ENCODE measurements around the gene DPY19L3. TPM values are rescaled to one million over a fixed set of nuclear protein-coding genes. Genes with fewer than 3 reads are reported as not detected.

The DPY19L3 gene, protein sequence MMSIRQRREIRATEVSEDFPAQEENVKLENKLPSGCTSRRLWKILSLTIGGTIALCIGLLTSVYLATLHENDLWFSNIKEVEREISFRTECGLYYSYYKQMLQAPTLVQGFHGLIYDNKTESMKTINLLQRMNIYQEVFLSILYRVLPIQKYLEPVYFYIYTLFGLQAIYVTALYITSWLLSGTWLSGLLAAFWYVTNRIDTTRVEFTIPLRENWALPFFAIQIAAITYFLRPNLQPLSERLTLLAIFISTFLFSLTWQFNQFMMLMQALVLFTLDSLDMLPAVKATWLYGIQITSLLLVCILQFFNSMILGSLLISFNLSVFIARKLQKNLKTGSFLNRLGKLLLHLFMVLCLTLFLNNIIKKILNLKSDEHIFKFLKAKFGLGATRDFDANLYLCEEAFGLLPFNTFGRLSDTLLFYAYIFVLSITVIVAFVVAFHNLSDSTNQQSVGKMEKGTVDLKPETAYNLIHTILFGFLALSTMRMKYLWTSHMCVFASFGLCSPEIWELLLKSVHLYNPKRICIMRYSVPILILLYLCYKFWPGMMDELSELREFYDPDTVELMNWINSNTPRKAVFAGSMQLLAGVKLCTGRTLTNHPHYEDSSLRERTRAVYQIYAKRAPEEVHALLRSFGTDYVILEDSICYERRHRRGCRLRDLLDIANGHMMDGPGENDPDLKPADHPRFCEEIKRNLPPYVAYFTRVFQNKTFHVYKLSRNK
- 10 to 100 TPM; 10.4 to 12.4 TPM for total RNA-seq

DNA sequence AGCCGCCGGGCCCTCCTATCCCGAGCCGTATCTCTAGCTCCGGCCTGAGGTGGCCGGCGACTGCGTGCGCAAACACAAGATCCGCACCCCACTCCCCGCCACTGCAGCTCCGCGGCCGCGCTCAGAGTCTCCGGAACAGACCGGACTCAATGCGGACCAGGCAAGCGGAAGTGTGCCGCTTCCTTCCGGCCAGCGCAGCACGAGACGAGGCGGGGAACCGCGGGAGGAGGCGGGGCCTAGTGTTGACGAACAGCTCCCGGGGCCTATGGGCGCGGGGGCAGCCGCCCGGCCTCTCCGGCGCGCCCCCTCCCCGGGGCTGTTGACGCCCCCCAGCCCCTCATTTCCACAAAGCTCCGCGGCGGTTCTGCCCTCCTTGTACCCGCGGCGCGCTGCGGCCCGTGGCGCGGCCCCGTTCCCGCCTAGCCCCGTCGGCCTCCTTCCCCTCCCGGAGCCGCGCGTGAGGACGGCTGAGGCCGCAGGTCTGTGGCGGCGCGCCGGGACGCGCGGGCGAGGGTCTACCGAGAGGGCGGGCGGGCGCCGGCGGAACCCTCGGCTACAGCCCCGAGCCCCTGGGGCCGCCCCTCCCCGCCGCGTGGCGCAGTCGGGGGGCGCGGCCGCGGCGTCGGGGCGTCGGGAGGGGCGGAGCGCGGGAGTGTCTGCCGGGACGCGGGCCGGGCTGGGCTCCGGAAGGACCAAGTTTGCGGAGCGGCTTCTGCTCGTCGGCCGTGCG is at the start of gene DPY19L3:
Gene DPY19L3 (plus strand): TSS at position 340 of the 730 bp plus-strand sequence. CDS start 2,484 bp downstream, outside the sequence.
- ATAC-seq (peak; percentile 96), DNase-seq (peak; percentile 94)
- Mint-ChIP-seq H3K4me1 (ENCODE audit: low read depth) (peaks cover 21% of the 10 kb centered on the region), H3K27ac (peak within 1 kb of the TSS; percentile 88), H3K4me3 (peak within 1 kb of the TSS; percentile 83), H3K27me3 (no peaks in the 10 kb centered on the region), H3K9me3 (no peaks in the 10 kb centered on the region), H3K36me3 (ENCODE audit: low read depth) (peaks cover 15% of the 10 kb centered on the region)
- intact Hi-C loops (cut with micrococcal nuclease): no loop called here
- POLR2A ChIA-PET: interaction anchor here (0.6 to 2.3 kb wide), 7 partner anchors 8 to 178 kb away, joined by 3 to 21 read pairs (median 3); partner anchors contain the start of gene ZNF507
- CTCF ChIA-PET: interaction anchor here (0.7 kb wide), 1 partner anchor 11 kb away, joined by 3 read pairs; no protein-coding TSS in a partner anchor
- TF ChIP-seq, protein P1, sequence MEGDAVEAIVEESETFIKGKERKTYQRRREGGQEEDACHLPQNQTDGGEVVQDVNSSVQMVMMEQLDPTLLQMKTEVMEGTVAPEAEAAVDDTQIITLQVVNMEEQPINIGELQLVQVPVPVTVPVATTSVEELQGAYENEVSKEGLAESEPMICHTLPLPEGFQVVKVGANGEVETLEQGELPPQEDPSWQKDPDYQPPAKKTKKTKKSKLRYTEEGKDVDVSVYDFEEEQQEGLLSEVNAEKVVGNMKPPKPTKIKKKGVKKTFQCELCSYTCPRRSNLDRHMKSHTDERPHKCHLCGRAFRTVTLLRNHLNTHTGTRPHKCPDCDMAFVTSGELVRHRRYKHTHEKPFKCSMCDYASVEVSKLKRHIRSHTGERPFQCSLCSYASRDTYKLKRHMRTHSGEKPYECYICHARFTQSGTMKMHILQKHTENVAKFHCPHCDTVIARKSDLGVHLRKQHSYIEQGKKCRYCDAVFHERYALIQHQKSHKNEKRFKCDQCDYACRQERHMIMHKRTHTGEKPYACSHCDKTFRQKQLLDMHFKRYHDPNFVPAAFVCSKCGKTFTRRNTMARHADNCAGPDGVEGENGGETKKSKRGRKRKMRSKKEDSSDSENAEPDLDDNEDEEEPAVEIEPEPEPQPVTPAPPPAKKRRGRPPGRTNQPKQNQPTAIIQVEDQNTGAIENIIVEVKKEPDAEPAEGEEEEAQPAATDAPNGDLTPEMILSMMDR (IDR thresholded peaks at IDR 0.05): no peak

DNA sequence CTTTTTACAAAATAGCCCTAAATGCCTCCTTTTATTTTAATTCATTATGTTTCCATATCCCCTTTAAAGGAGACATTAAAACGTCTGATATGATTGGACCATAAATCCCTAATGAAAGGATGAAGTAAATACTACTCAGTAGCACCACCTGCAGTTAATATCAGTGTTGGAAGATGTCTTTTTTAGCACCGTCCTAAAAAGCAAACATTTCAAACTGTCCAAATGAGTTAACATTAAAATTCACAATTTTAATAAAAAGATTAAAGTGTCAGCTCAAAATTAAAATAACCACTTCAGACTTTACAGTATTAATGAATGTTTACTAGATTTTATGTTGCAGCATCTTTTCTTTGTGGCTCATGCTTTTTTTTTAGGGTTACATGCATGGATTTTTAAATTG is 47.9 kb upstream of the DPY19L3 start:
- intact Hi-C loops (cut with micrococcal nuclease): no loop called here
- no peak for ATAC-seq
- no peak for DNase-seq
- no peaks in the 10 kb centered on the region for H3K27me3 Mint-ChIP-seq
- TF ChIP-seq, protein P1 (IDR thresholded peaks at IDR 0.05): no peak
- peaks cover 66% of the 10 kb centered on the region for H3K36me3 Mint-ChIP-seq (ENCODE audit: low read depth)
- H3K4me3 Mint-ChIP-seq: no peak overlapping the region
- peaks cover 56% of the 10 kb centered on the region for H3K4me1 Mint-ChIP-seq (ENCODE audit: low read depth)
- no peaks in the 10 kb centered on the region for H3K9me3 Mint-ChIP-seq
- H3K27ac Mint-ChIP-seq: no peak overlapping the region
- CTCF ChIA-PET: interaction anchor here (1.5 to 1.8 kb wide), 2 partner anchors 10 to 18 kb away, joined by 3 to 7 read pairs; no protein-coding TSS in a partner anchor
- POLR2A ChIA-PET: interaction anchor here (2.4 kb wide), 1 partner anchor 12 kb away, joined by 8 read pairs; the partner anchor contains the start of gene ZNF507

DNA sequence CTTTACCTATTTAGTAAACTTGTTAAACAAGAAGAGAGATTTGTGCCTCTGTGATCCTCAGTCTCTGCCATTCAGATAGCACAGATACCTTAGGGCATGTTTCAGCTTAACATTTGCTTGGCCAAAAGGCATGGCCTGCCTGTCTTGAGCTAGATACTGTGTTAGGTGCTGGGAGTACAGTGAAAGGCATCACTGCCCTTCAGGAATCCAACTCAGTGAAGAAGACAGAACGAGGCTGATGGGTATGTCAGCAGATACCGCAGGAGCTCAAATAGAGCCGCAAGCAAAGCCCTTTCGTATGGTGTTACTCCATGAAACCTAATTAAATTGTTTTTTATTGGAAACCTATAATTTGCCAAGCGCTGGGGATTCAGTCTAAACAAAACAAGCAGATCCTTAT is 47.2 kb upstream of the DPY19L3 start:
- no peak overlapping the region for H3K27ac Mint-ChIP-seq
- no peaks in the 10 kb centered on the region for H3K9me3 Mint-ChIP-seq
- H3K4me3 Mint-ChIP-seq: no peak overlapping the region
- H3K27me3 Mint-ChIP-seq: no peaks in the 10 kb centered on the region
- ATAC-seq: no peak
- TF ChIP-seq, protein P1 (IDR thresholded peaks at IDR 0.05): no peak
- peaks cover 63% of the 10 kb centered on the region for H3K36me3 Mint-ChIP-seq (ENCODE audit: low read depth)
- intact Hi-C loops (cut with micrococcal nuclease): no loop called here
- no peak for DNase-seq
- CTCF ChIA-PET: interaction anchor here (1.5 to 1.8 kb wide), 2 partner anchors 10 to 19 kb away, joined by 3 to 7 read pairs; no protein-coding TSS in a partner anchor
- peaks cover 57% of the 10 kb centered on the region for H3K4me1 Mint-ChIP-seq (ENCODE audit: low read depth)
- POLR2A ChIA-PET: interaction anchor here (0.8 to 2.4 kb wide), 2 partner anchors 10 to 13 kb away, joined by 4 to 8 read pairs; partner anchors contain the start of gene ZNF507

DNA sequence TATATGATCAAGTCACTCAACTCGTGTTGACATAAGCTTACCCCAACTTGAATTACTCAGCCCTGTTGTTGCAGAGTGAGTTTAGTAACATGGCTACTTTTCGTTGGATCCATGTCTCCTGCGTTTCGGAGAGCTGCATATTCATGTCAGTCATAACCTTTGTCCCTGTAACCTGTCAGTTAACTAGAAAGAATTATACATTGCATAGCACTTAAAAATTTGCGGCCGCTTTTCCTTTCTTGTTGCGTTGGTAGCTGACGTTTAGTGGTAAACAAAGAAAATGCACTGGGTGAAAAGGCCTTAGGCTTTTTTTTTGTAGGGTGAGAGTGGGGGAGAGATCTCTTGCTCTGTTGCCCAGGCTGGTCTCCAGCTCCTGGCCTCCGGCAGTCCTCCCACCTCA is 46.0 kb upstream of the DPY19L3 start:
- no peak overlapping the region for H3K4me3 Mint-ChIP-seq
- H3K27me3 Mint-ChIP-seq: no peaks in the 10 kb centered on the region
- DNase-seq (no peak), ATAC-seq (no peak)
- peaks cover 60% of the 10 kb centered on the region for H3K36me3 Mint-ChIP-seq (ENCODE audit: low read depth)
- ChIA-PET CTCF (interaction anchor here (1.0 kb wide), 1 partner anchor 9 kb away, joined by 4 read pairs; no protein-coding TSS in a partner anchor), POLR2A (no interaction called here)
- TF ChIP-seq, protein P1 (IDR thresholded peaks at IDR 0.05): no peak
- no peaks in the 10 kb centered on the region for H3K9me3 Mint-ChIP-seq
- intact Hi-C loops (cut with micrococcal nuclease): no loop called here
- H3K4me1 Mint-ChIP-seq (ENCODE audit: low read depth): peaks cover 55% of the 10 kb centered on the region
- H3K27ac Mint-ChIP-seq: no peak overlapping the region
